Neural progenitor cell (in vitro differentiated cells): Measurements from ENCODE around the gene LUZP4. TPM values are rescaled to one million over a fixed set of nuclear protein-coding genes. Genes with fewer than 3 reads are reported as not detected.

Experiments used
- DNase-seq: peaks from one replicate; pipeline ENCODE4 v3.0.0-alpha.2; 2016; ENCODE audit warnings: low spot score
- H2AFZ ChIP-seq: fragments of 200-600 bp; sonication (generic); replicated peaks from 2 replicates; pipeline ENCODE4 v1.6.1; 2016; ENCODE audit warnings: antibody characterized with exemption
- H3F3A ChIP-seq: fragments of 200-600 bp; sonication (generic); 2 replicates; pipeline ENCODE4 v1.6.1; 2016; ENCODE audit warnings: antibody characterized with exemption, low read depth
- H3K27ac ChIP-seq: fragments of 200-600 bp; sonication (generic); 2 replicates; pipeline ENCODE4 v1.5.1; 2016; ENCODE audit warnings: mild to moderate bottlenecking
- H3K27me3 ChIP-seq: fragments of 200-600 bp; sonication (generic); 2 replicates; pipeline ENCODE4 v1.6.1; 2016; ENCODE audit warnings: mild to moderate bottlenecking, moderate library complexity
- H3K36me3 ChIP-seq: fragments of 200-600 bp; sonication (generic); 2 replicates; pipeline ENCODE4 v1.5.1; 2016
- H3K4me1 ChIP-seq: fragments of 200-600 bp; sonication (generic); 2 replicates; pipeline ENCODE4 v1.6.1; 2016; ENCODE audit warnings: mixed run types
- H3K4me2 ChIP-seq: fragments of 200-600 bp; sonication (generic); 2 replicates; pipeline ENCODE4 v1.6.1; 2016
- H3K4me3 ChIP-seq: fragments of 200-600 bp; sonication (generic); 2 replicates; pipeline ENCODE4 v1.5.1; 2016
- H3K79me2 ChIP-seq: fragments of 200-600 bp; sonication (generic); 2 replicates; pipeline ENCODE4 v1.6.1; 2016; ENCODE audit warnings: low read depth
- H3K9ac ChIP-seq: fragments of 200-600 bp; sonication (generic); 2 replicates; pipeline ENCODE4 v1.6.1; 2016
- H3K9me3 ChIP-seq: fragments of 200-600 bp; sonication (generic); 2 replicates; pipeline ENCODE4 v1.5.1; 2016; ENCODE audit warnings: low read depth
- H4K20me1 ChIP-seq: fragments of 200-600 bp; sonication (generic); 2 replicates; pipeline ENCODE4 v1.6.1; 2016; ENCODE audit warnings: low read depth
- H3K27ac Mint-ChIP-seq: 3 replicates; pipeline ENCODE4 v1.8.0; 2021; ENCODE audit warnings: mixed read lengths
- H3K27me3 Mint-ChIP-seq: 2 replicates; pipeline ENCODE4 v1.8.0; 2022; ENCODE audit warnings: low read depth, mild to moderate bottlenecking, inconsistent platforms, moderate library complexity, mixed read lengths; ENCODE audit not compliant: insufficient read depth
- H3K36me3 Mint-ChIP-seq: 3 replicates; pipeline ENCODE4 v1.8.0; 2021; ENCODE audit warnings: mixed read lengths
- H3K4me1 Mint-ChIP-seq: 3 replicates; pipeline ENCODE4 v1.8.0; 2021; ENCODE audit warnings: mixed read lengths
- H3K4me3 Mint-ChIP-seq: 3 replicates; pipeline ENCODE4 v1.8.0; 2021; ENCODE audit warnings: mild to moderate bottlenecking, moderate library complexity, mixed read lengths
- H3K9me3 Mint-ChIP-seq: 3 replicates; pipeline ENCODE4 v1.8.0; 2020; ENCODE audit warnings: mixed read lengths
- EZH2 ChIP-seq: fragments of 200-600 bp; sonication (generic); IDR thresholded peaks from 2 replicates; pipeline ENCODE4 v1.6.1; 2017; ENCODE audit warnings: antibody characterized with exemption, mild to moderate bottlenecking, moderate library complexity
- EZH2phosphoT487 ChIP-seq: fragments of 200-600 bp; sonication (generic); IDR thresholded peaks from 2 replicates; pipeline ENCODE4 v1.6.1; 2017; ENCODE audit warnings: antibody characterized with exemption
- total RNA-seq: library from RNA; depleted of rRNA; stranded (reverse); fragments of >200 nt; gene quantifications from 2 replicates; pipeline ENCODE4 v1.2.3, GENCODE V29; 2015; ENCODE audit warnings: low replicate concordance
- TF ChIP-seq, protein P1 (sequence below): fragments of 200-600 bp; sonication (generic); IDR thresholded peaks from 2 replicates; pipeline ENCODE4 v1.5.1; 2017; ENCODE audit warnings: antibody characterized with exemption, mild to moderate bottlenecking

LUZP4 gene
- not detected in 2 replicates for total RNA-seq

DNA sequence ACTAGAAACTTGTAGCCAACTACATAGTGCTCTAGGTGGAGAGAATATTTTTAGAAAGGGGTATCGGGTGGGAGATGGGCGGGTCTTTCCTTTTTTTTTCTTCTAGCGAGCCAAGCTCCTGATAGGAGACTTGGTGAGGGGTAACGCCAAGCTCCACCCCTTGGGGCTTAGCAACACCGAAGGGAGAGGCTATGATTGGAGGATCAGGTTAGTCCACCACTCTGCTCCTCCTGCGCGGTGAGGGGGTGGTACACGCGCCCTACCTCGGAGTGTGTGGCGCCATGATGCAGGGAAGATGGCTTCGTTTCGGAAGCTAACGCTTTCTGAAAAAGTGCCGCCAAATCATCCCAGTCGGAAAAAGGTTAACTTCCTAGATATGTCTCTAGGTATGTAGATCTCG, at the start of gene LUZP4:
TSS of gene LUZP4 (plus strand) at position 251 of the 400 bp plus-strand sequence. CDS start at position 296, 45 bp downstream.
- TF ChIP-seq EZH2phosphoT487: no peak

DNA sequence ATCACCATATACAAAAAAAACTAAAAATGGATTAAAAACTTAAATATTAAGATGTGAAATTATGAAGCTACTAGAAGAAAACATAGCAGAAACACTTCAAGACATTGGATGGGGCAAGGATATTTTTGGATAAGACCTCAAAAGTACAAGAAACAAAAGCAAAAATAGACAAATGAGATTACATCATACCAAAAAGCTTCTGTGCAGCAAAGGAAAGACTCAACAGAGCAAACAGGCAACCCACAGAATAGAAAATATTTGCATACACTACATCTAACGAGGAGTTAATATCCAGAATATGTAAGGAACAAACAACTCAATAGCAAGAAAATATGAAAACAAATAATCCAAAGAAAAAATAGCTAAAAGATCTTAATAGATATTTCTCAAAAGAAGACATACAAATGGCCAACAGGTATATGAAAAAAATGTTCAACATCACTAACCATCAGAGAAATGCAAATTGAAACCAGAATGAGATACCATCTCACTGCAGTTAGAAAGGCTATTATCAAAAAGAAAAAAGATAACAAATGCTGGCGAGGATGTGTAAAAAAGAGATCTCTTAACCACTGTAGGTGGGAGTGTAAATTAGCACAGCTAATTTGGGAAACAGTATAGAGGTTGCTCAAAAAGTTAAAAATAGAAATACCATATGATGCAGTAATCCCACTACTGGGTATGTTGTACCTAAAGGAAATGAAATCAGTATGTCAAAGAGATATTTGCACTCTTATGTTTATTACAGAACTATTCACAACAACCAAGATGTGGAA, 37.9 kb upstream of the LUZP4 start:
- Histone ChIP-seq H3F3A (no peaks in the 10 kb centered on the region), H4K20me1 (no peaks in the 10 kb centered on the region), H3K9me3 (no peaks in the 10 kb centered on the region), H2AFZ (no peak overlapping the region), H3K4me2 (no peak overlapping the region), H3K27me3 (no peaks in the 10 kb centered on the region), H3K9ac (no peak overlapping the region), H3K4me3 (no peak overlapping the region), H3K79me2 (no peaks in the 10 kb centered on the region), H3K4me1 (no peaks in the 10 kb centered on the region), H3K27ac (no peak overlapping the region), H3K36me3 (no peaks in the 10 kb centered on the region)
- Mint-ChIP-seq H3K27me3 (no peaks in the 10 kb centered on the region), H3K4me1 (no peaks in the 10 kb centered on the region), H3K9me3 (no peaks in the 10 kb centered on the region), H3K4me3 (no peak overlapping the region), H3K27ac (no peak overlapping the region), H3K36me3 (no peaks in the 10 kb centered on the region)
- TF ChIP-seq EZH2phosphoT487: no peak
- TF ChIP-seq, protein P1, sequence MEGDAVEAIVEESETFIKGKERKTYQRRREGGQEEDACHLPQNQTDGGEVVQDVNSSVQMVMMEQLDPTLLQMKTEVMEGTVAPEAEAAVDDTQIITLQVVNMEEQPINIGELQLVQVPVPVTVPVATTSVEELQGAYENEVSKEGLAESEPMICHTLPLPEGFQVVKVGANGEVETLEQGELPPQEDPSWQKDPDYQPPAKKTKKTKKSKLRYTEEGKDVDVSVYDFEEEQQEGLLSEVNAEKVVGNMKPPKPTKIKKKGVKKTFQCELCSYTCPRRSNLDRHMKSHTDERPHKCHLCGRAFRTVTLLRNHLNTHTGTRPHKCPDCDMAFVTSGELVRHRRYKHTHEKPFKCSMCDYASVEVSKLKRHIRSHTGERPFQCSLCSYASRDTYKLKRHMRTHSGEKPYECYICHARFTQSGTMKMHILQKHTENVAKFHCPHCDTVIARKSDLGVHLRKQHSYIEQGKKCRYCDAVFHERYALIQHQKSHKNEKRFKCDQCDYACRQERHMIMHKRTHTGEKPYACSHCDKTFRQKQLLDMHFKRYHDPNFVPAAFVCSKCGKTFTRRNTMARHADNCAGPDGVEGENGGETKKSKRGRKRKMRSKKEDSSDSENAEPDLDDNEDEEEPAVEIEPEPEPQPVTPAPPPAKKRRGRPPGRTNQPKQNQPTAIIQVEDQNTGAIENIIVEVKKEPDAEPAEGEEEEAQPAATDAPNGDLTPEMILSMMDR: no peak
- TF ChIP-seq EZH2: no peak
- DNase-seq: no peak

More for the DNA sequence above, at the start of gene LUZP4:
- no peak within 1 kb of the TSS for H3K27ac Mint-ChIP-seq
- no peaks in the 10 kb centered on the region for H3K27me3 ChIP-seq
- H3K4me3 ChIP-seq: no peak within 1 kb of the TSS
- H3K27me3 Mint-ChIP-seq: no peaks in the 10 kb centered on the region
- no peak within 1 kb of the TSS for H2AFZ ChIP-seq
- H3K36me3 ChIP-seq: no peaks in the 10 kb centered on the region
- H3K27ac ChIP-seq: no peak within 1 kb of the TSS
- H3K4me1 ChIP-seq: no peaks in the 10 kb centered on the region
- peaks cover 15% of the 10 kb centered on the region for H3K9me3 Mint-ChIP-seq
- H3K9me3 ChIP-seq: no peaks in the 10 kb centered on the region
- H3K9ac ChIP-seq: no peak within 1 kb of the TSS
- no peak for DNase-seq
- no peaks in the 10 kb centered on the region for H3K79me2 ChIP-seq
- no peak within 1 kb of the TSS for H3K4me2 ChIP-seq
- no peaks in the 10 kb centered on the region for H3F3A ChIP-seq
- no peak within 1 kb of the TSS for H3K4me3 Mint-ChIP-seq
- H3K4me1 Mint-ChIP-seq: no peaks in the 10 kb centered on the region
- H3K36me3 Mint-ChIP-seq: no peaks in the 10 kb centered on the region
- no peaks in the 10 kb centered on the region for H4K20me1 ChIP-seq

DNA sequence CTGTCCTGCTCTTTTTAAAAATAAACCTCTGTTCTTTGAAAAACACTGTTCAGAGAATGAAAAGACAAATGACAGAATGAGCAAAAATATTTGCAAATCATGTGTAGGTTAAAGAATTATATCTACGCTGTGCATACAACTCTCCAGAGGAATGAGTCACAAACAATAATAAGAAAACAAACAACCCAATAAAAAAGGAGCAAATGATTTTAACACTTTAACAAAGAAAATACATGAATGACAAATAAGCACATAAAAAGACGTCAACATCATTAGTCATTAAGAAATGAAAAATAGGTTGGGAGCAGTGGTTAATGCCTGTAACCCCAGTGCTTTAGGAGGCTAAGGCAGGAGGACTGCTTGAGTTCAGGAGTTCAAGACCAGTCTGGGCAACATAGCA, 34.5 kb upstream of the LUZP4 start:
- no peaks in the 10 kb centered on the region for H3K9me3 ChIP-seq
- H3K36me3 ChIP-seq: no peaks in the 10 kb centered on the region
- H3K4me1 Mint-ChIP-seq: peaks cover 16% of the 10 kb centered on the region
- no peaks in the 10 kb centered on the region for H3K79me2 ChIP-seq
- no peak overlapping the region for H3K27ac ChIP-seq
- H3K4me3 ChIP-seq: no peak overlapping the region
- H3K9me3 Mint-ChIP-seq: no peaks in the 10 kb centered on the region
- H3F3A ChIP-seq: no peaks in the 10 kb centered on the region
- no peaks in the 10 kb centered on the region for H3K27me3 ChIP-seq
- no peak overlapping the region for H3K9ac ChIP-seq
- H4K20me1 ChIP-seq: no peaks in the 10 kb centered on the region
- no peak overlapping the region for H2AFZ ChIP-seq
- no peaks in the 10 kb centered on the region for H3K27me3 Mint-ChIP-seq
- TF ChIP-seq EZH2 (no peak), EZH2phosphoT487 (no peak)
- TF ChIP-seq, protein P1: no peak
- H3K36me3 Mint-ChIP-seq: no peaks in the 10 kb centered on the region
- H3K27ac Mint-ChIP-seq: no peak overlapping the region
- H3K4me2 ChIP-seq: no peak overlapping the region
- H3K4me1 ChIP-seq: no peaks in the 10 kb centered on the region
- no peak for DNase-seq
- H3K4me3 Mint-ChIP-seq: no peak overlapping the region

DNA sequence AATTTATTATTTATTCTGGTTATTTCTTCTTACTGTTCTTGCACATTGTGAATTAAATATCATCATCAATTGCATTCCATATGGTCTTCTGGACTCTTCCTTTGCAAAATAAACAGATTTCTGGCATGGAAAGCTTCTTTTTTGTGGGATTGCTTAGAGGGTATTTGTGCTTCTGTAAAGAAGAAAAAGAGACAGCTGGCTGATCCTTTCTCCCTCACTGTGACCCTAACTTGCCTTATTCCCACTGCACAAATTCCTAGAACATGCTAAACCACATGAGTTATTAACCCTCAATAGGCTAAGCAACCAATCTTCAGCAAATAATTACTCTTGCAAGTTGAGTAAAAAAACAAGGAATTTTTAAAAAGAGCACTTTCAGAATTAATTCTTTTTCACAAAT, 31.8 kb upstream of the LUZP4 start:
- no peaks in the 10 kb centered on the region for H3F3A ChIP-seq
- no peaks in the 10 kb centered on the region for H3K9me3 Mint-ChIP-seq
- no peaks in the 10 kb centered on the region for H3K4me1 ChIP-seq
- no peaks in the 10 kb centered on the region for H3K27me3 Mint-ChIP-seq
- no peak for DNase-seq
- H3K9me3 ChIP-seq: no peaks in the 10 kb centered on the region
- H3K9ac ChIP-seq: no peak overlapping the region
- no peaks in the 10 kb centered on the region for H3K36me3 Mint-ChIP-seq
- H3K4me3 Mint-ChIP-seq: no peak overlapping the region
- no peak overlapping the region for H3K4me2 ChIP-seq
- no peak overlapping the region for H3K27ac Mint-ChIP-seq
- H3K27ac ChIP-seq: no peak overlapping the region
- H4K20me1 ChIP-seq: no peaks in the 10 kb centered on the region
- H3K4me1 Mint-ChIP-seq: peaks cover 16% of the 10 kb centered on the region
- H3K79me2 ChIP-seq: no peaks in the 10 kb centered on the region
- TF ChIP-seq, protein P1: no peak
- no peak for TF ChIP-seq EZH2phosphoT487
- no peak for TF ChIP-seq EZH2
- H2AFZ ChIP-seq: no peak overlapping the region
- H3K27me3 ChIP-seq: no peaks in the 10 kb centered on the region
- no peaks in the 10 kb centered on the region for H3K36me3 ChIP-seq
- no peak overlapping the region for H3K4me3 ChIP-seq
